Iris pigment epithelial cell (primary cell): ENCODE measurements around the gene FARP1.
A peak's percentile ranks its signal among the peaks of the same experiment; 100 is the strongest.

Experiments
- DNase-seq: peaks from one replicate; pipeline ENCODE4 v3.0.0-alpha.2; 2011; ENCODE audit warnings: low read depth

The FARP1 gene

GRCh38 chr13:98200211-98200878 lies 57.5 kb downstream of the FARP1 start:
- no peak for DNase-seq

- DNase-seq = no peak
These were observed 58.3 kb downstream of the FARP1 start for GRCh38 chr13:98201189-98201588.

GRCh38 chr13:98201984-98202383 lies 59.1 kb downstream of the FARP1 start:
- DNase-seq = no peak

GRCh38 chr13:98203646-98204326 lies 60.9 kb downstream of the FARP1 start:
- DNase-seq = no peak

- DNase-seq = no peak
These were observed 61.7 kb downstream of the FARP1 start for GRCh38 chr13:98204546-98204945.

- DNase-seq = peak; percentile 99
These were observed 64.1 kb downstream of the FARP1 start for GRCh38 chr13:98206946-98207345.

- peak; percentile 41 for DNase-seq
These were observed 64.5 kb downstream of the FARP1 start for GRCh38 chr13:98207416-98207815.

GRCh38 chr13:98208606-98209005 lies 65.7 kb downstream of the FARP1 start:
- no peak for DNase-seq

GRCh38 chr13:98212763-98213162 lies 69.9 kb downstream of the FARP1 start:
- DNase-seq = no peak

- DNase-seq = no peak
These were observed 70.5 kb downstream of the FARP1 start for GRCh38 chr13:98213354-98213753.

GRCh38 chr13:98214008-98214643 lies 71.2 kb downstream of the FARP1 start:
- peak; percentile 67 for DNase-seq

- peak; percentile 26 for DNase-seq
These were observed 71.8 kb downstream of the FARP1 start for GRCh38 chr13:98214707-98215106.

- DNase-seq = no peak
These were observed 72.6 kb downstream of the FARP1 start for GRCh38 chr13:98215508-98215907.

- peak; percentile 86 for DNase-seq
These were observed 73.3 kb downstream of the FARP1 start for GRCh38 chr13:98216135-98216565.

- peak; percentile 46 for DNase-seq
These were observed 73.9 kb downstream of the FARP1 start for GRCh38 chr13:98216711-98217285.

- DNase-seq = no peak
These were observed 74.7 kb downstream of the FARP1 start for GRCh38 chr13:98217597-98217996.

GRCh38 chr13:98219685-98220084 lies 76.8 kb downstream of the FARP1 start:
- no peak for DNase-seq

GRCh38 chr13:98220271-98220791 lies 77.4 kb downstream of the FARP1 start:
- DNase-seq = no peak

- no peak for DNase-seq
These were observed 78.3 kb downstream of the FARP1 start for GRCh38 chr13:98221234-98221633.

GRCh38 chr13:98222081-98222554 lies 79.2 kb downstream of the FARP1 start:
- peak; percentile 58 for DNase-seq

GRCh38 chr13:98222816-98223215 lies 79.9 kb downstream of the FARP1 start:
- DNase-seq = no peak

- DNase-seq = no peak
These were observed 80.8 kb downstream of the FARP1 start for GRCh38 chr13:98223741-98224140.
